Skeletal muscle cell (primary cell): ENCODE results near the gene TOB1.

ENCODE experiments used
- DNase-seq: peaks from one replicate; pipeline ENCODE4 v3.0.0-alpha.2; 2010; ENCODE audit warnings: low read depth
- H3K4me3 ChIP-seq: 2 replicates; pipeline ENCODE4 v1.5.1; 2011; ENCODE audit warnings: low read depth, mild to moderate bottlenecking, control low read depth, low read length, moderate library complexity

The TOB1 gene

GRCh38 chr17:50866261-50866949 is at the start of gene TOB1:
Gene TOB1 (minus strand): TSS chr17:50866354. CDS start chr17:50864017, 2,337 bp downstream.
- peak within 1 kb of the TSS; percentile 89 for H3K4me3 ChIP-seq
- peak; percentile 90 for DNase-seq

DNA sequence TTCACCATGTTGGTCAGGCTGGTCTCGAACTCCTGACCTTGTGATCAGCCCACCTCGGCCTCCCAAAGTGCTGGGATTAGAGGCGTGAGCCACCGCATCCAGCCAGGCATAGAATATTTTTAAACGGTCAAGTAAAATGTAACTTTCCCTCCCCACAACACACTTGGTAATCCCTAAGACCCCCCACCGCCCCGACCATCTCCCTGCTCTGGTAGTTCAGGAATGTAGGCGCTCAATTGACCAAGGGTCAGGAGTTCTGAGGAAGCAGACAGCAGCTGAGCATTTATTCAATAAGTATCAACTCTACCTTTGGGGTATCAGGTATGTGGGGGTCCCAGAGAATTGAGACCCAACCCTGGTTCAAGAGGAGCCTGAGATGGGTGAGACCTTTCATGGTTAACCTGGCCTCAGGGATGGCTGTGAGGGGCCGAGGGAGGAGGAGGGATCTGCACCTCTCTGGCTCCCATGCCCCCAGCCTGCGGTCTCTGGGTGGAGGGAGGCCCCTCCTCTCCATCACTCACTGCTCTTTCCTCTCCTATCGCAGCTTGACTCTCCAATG is 48.4 kb upstream of the TOB1 start:
- no peak overlapping the region for H3K4me3 ChIP-seq
- DNase-seq, result no peak

- H3K4me3 ChIP-seq, result no peak overlapping the region
- DNase-seq, result no peak
These were observed 47.0 kb upstream of the TOB1 start for GRCh38 chr17:50913120-50913519.

- H3K4me3 ChIP-seq, result no peak overlapping the region
- DNase-seq, result no peak
These were observed 45.7 kb upstream of the TOB1 start for GRCh38 chr17:50911890-50912289.

DNA sequence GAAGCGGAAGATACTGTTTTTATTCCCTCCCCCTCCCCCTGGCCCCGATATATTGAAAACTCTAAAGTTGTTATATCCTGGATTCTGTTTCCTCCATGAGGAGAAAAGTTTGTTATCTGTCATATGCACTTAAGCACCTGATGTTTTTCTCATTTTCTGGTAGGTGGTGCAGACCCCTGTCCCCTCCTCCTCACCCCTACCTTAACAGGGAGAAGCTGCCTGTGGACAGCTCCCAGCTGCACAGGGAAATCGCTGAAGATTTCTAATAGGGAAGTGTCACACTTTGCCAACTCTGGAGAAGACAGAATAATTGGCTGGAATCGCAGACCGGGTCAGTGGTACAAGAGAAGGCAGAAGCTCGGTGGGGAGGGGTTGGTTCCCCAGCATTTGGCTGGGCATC is 45.3 kb upstream of the TOB1 start:
- DNase-seq, result no peak
- H3K4me3 ChIP-seq, result no peak overlapping the region

DNA sequence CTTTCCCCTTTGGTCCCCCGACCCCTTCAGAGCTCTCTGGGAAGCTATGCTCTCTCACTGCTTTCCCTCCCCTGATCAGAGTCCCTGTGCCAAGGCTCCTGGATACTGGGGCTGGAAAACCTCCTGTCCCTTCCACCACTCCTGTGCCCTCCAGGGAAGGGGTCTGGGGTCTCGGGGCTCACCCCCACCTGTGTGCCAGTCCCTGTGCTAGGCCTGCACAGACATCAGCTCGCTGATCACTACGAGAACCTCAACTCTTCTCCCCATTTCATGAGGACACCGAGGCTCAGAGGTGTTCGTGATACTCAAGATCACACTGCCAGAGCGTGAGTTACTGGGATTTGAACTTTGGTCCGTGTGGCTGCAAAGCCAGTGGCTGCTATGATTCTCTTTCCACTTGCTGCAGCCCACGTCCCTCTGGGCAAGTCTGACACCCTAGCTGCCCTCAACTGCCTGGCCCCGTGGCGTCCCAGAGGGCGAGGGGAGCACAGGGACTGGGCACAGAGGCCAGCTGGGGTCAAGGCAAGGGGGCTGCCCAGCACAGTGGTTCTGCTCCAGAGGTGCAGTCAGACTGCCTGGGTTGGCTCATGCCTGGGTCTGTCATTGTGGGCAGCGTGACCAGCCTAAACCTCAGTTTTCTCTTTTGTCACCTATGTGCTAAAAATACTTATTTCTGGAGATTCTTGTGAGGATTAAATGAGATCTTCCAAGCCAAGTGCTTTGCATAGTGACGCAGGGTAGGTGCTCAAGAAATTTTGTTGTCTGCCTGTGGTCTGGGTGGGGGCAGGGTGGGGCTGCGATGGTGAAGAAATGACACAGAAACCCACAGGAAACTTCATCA is 43.8 kb upstream of the TOB1 start:
- H3K4me3 ChIP-seq, result no peak overlapping the region

DNA sequence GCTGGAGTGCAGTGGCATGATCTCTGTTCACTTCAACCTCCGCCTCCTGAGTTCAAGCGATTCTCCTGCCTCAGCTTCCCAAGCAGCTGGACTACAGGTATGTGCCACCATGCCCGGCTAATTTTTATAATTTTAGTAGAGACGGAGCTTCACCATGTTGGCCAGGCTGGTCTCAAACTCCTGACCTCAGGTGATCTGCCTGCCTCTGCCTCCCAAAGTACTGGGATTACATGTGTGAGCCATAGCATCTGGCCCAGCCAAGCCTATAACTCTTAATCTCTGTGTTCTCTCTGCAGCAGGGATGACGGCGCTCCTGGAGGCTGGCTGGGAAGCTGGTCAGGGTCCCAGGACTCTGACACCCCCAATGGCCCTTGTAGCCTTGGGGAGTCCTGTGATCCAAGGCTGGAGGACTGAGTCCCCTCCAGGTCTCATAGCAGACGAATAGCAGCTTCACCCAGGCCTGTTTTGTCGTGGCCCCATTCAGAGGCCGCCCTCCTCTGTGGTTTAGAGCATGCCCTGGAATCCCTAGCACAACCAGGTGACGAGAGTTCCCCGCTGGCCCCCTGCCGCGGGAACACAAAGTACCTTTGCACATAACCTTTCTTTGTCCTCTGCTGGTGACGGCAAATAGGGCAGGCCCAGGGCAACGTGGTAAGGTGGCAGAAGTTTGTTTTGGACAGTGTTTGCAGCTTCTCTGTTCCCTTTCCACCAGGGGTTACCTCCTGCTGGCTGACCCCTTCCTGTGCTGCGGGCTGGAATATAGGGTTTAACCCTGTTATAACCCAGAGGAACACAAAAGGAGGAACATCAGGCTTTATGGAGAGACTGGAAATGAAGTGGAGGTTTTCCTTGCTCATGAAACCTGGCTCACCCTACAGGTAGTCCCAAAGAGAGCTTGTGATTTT is 43.0 kb upstream of the TOB1 start:
- no peak overlapping the region for H3K4me3 ChIP-seq
- peak; percentile 35 for DNase-seq

More for the DNA sequence above, 43.8 kb upstream of the TOB1 start:
- DNase-seq, result no peak

DNA sequence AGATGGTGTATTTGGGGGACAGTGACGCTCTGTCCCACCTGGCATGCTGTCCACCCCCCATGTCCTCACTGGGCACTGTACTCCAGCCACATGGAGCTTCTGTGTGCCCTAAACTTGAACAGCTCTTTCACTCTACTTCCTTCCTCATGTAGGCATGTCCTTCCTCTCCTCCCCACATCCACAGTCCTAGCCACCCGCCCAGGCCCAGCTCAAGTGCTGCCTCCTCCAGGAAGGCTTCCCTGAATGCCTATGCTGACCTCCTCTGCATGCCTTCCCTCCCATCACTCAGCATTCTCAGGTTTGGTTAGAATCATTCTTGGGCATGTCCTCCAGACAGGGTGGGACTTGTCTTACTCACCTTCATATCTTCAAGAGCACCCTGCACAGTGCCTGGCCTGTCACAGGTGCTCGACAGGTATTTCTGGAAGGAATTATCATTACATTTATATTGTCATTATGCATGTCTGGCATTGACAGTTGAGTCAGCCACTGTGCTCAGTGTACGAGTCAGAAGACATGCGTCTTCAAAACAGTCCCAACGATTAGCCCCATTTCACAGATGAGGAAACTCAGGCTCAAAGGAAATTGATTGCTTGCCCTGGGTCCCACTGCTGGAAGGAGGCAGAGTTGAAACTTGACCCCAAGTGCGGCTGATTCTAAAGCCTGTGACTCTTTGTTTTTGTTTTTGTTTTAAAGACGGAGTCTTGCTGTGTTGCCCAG is 42.1 kb upstream of the TOB1 start:
- no peak for DNase-seq
- no peak overlapping the region for H3K4me3 ChIP-seq

DNA sequence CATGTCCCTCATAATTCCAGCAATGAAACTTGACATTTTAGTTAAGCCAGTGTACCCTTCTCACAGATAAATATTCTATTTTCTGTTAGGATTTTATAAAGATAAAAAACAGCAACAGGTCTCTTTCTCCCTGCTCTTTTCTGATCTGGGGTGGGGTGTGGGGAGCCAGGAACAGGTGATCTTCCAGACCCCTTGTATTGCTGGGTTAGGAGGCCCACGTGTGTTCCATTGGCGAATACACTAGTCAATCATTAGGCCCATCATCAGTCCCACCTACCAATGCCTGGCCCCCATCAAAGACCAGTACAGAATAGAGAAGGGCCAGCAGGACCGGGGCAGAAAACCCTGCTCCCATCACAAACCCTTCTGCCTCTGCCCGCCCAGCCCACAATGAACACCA is 40.3 kb upstream of the TOB1 start:
- DNase-seq, result no peak
- H3K4me3 ChIP-seq, result no peak overlapping the region

- H3K4me3 ChIP-seq, result no peak overlapping the region
- DNase-seq, result no peak
These were observed 39.3 kb upstream of the TOB1 start for GRCh38 chr17:50905460-50905803.

DNA sequence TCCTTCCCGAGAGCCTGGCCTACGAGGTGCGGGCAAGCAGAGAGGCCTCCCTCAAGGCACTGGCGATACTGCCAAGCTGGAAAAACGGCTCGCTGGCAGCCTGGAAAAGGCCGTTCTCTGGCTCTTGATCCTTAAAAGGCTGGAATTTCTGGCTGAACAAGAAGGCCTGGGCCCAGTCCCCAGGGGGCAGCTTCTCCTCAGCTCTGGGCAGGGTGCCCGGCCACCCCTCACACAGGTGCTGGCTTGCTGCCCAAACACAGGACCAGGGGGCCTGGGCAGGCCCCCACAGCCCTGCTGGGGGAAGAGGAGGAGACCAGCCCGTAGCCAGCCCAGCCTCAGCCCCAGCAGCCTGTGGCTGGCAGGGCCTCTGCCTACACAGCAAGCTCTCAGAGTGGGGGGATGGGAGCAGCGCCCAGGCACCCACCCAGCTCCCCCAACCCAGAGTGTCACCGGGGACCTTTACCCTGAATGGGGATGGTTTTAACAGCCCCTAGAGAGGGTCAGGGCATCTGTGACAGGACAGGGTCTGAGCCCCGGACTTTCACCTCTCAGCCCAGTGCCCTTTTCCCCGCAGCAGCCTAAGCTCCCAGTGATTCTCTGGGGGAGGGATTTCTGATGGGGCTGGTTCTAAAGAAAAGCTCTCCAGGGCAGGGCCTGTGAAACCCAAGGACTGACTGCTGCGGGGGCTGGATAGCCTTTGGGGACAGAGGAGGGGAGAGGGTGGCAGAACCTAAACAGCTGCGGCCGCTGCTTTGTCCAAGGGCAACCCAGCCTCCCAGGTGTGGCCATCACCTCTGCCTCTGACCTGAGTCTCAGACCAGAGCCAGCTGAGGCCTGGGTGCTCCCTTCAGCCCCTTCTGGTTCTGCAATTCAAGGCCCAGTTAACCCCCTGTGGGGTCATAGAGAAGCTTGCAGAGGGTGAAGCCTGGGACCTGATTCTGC is 38.6 kb upstream of the TOB1 start:
- no peak for DNase-seq
- no peak overlapping the region for H3K4me3 ChIP-seq

GRCh38 chr17:50903604-50904517 is 37.7 kb upstream of the TOB1 start:
- DNase-seq, result peak; percentile 37
- H3K4me3 ChIP-seq, result no peak overlapping the region

- no peak overlapping the region for H3K4me3 ChIP-seq
- DNase-seq, result no peak
These were observed 36.5 kb upstream of the TOB1 start for GRCh38 chr17:50902372-50903353.

- DNase-seq, result no peak
- no peak overlapping the region for H3K4me3 ChIP-seq
These were observed 34.3 kb upstream of the TOB1 start for GRCh38 chr17:50900383-50900892.

DNA sequence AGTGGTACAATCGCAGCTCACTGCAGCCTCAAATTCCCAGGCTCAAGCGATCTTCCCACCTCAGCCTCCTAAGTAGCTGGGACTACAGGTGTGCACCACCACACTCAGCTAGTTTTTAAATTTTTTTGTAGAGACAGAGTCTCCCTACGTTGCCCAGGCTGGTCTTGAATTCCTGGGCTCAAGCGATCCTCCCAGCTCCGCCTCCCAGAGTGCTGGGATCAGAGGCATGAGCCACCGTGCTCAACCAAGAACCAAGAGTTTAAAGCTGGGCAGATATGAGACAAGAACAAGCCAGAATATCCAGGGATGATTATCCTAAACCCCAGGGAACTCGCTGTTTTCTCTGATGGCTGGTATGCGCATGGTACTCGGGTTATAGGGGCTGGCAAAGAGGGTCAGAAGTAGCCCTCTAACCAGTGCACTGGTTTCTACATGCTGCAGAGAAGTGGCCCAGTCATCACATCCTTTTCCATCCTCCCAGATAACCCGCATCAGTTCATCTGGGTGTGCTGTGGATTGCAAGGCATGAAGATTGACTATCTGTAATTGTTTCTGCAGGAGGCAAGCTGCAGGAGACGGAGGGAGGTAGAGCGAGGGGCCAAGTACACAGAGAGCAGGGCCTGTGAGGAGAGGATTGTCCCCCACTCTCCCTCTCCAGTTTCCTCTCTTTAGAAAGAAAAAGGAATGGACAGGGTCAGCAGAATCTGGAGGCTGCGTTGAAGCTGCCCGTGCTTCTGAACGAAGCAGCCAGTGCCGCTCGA is 33.6 kb upstream of the TOB1 start:
- DNase-seq, result no peak
- no peak overlapping the region for H3K4me3 ChIP-seq
